Glutamatergic neuron (in vitro differentiated cells): ENCODE data around the gene NLK. TPM values are rescaled to one million over a fixed set of nuclear protein-coding genes. Genes with fewer than 3 reads are reported as not detected.

ENCODE experiments used
- DNase-seq: peaks from one replicate; pipeline ENCODE4 v3.0.0; 2022
- H3K27ac Mint-ChIP-seq: one replicate; pipeline ENCODE4 v1.8.0; 2020; ENCODE audit warnings: mild to moderate bottlenecking, mixed read lengths, inconsistent platforms; ENCODE audit not compliant: unreplicated experiment
- H3K27me3 Mint-ChIP-seq: one replicate; pipeline ENCODE4 v1.8.0; 2020; ENCODE audit warnings: mild to moderate bottlenecking, moderate library complexity, mixed read lengths, inconsistent platforms; ENCODE audit not compliant: unreplicated experiment
- H3K36me3 Mint-ChIP-seq: one replicate; pipeline ENCODE4 v1.8.0; 2020; ENCODE audit warnings: mild to moderate bottlenecking, mixed read lengths, inconsistent platforms; ENCODE audit not compliant: unreplicated experiment
- H3K4me1 Mint-ChIP-seq: one replicate; pipeline ENCODE4 v1.8.0; 2020; ENCODE audit warnings: mild to moderate bottlenecking, low read depth, mixed read lengths, inconsistent platforms; ENCODE audit not compliant: unreplicated experiment
- H3K4me3 Mint-ChIP-seq: one replicate; pipeline ENCODE4 v1.8.0; 2020; ENCODE audit warnings: mild to moderate bottlenecking, mixed read lengths, inconsistent platforms; ENCODE audit not compliant: unreplicated experiment
- H3K9me3 Mint-ChIP-seq: one replicate; pipeline ENCODE4 v1.8.0; 2020; ENCODE audit warnings: mild to moderate bottlenecking, moderate library complexity, mixed read lengths, inconsistent platforms; ENCODE audit not compliant: unreplicated experiment
- CTCF ChIP-seq: fragments of 200-600 bp; sonication (generic); IDR thresholded peaks from one replicate; pipeline ENCODE4 v1.5.0; 2021; ENCODE audit not compliant: partially characterized antibody, unreplicated experiment
- total RNA-seq: library from RNA; stranded (reverse); fragmentation: NEBNext Ultra II Directional; extraction: Animal tissue kit (Norgen Biotek cat#: 25700); gene quantifications from one replicate; pipeline ENCODE4 v1.2.1, GENCODE V29; 2021; ENCODE audit not compliant: unreplicated experiment

NLK gene
- total RNA-seq, 1 donor from 2014 or later = 33.8 TPM

DNA sequence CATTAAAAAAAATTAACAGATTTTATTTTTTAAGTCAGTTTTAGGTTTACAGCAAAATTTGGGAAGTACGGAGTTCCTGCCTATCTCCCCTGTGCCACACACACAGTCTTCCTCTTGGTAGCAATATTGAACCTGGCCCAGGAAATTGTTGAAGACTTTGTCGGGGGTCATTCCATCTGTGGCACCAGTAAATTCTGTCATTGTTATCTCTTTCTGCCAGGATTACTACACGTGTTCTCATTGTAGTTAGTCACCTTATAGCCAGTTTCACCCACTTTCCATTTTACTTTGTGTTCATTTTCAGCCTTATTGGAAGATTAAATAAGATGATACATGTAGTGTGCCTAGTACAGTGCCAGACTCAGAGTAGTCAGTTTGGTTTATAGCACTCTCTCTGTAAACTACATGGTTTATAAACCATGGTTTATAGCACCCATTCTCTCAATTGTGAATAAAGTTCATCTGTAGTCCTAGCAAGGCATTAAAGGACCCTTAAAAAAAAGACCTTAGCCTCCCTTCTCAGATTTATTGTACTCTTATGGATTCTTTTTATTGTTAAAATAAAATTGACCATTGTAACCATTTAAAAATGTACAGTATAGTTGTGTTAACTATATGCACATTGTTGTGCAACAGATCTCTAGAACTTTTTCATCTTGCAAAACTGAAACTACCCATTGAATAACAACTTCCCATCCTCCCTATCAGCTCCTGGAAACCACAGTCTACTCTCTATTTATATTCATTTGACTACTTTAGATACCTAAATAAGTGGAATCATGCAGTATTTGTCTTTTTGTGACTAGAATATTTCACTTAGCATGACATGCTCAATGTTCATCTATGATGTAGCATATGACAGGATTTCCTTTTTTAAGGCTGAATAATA, 36.1 kb downstream of the NLK start:
- no peak for DNase-seq
- peaks cover under 1% of the 10 kb centered on the region for H3K4me1 Mint-ChIP-seq
- H3K27ac Mint-ChIP-seq = no peak overlapping the region
- peaks cover 3% of the 10 kb centered on the region for H3K36me3 Mint-ChIP-seq
- no peak for TF ChIP-seq CTCF
- H3K4me3 Mint-ChIP-seq = no peak overlapping the region
- H3K27me3 Mint-ChIP-seq = peaks cover 2% of the 10 kb centered on the region
- peaks cover 1% of the 10 kb centered on the region for H3K9me3 Mint-ChIP-seq

GRCh38 chr17:28081467-28081866, 39.0 kb downstream of the NLK start:
- Mint-ChIP-seq H3K4me1 (no peaks in the 10 kb centered on the region), H3K36me3 (peaks cover 3% of the 10 kb centered on the region), H3K9me3 (peaks cover 1% of the 10 kb centered on the region), H3K27ac (no peak overlapping the region), H3K27me3 (peaks cover 2% of the 10 kb centered on the region), H3K4me3 (no peak overlapping the region)
- no peak for DNase-seq
- TF ChIP-seq CTCF = no peak

- no peak for DNase-seq
- Mint-ChIP-seq H3K9me3 (peaks cover 1% of the 10 kb centered on the region), H3K36me3 (peaks cover 8% of the 10 kb centered on the region), H3K4me3 (no peak overlapping the region), H3K27me3 (peaks cover 2% of the 10 kb centered on the region), H3K27ac (no peak overlapping the region), H3K4me1 (no peaks in the 10 kb centered on the region)
- TF ChIP-seq CTCF = no peak
Observed at GRCh38 chr17:28085766-28086165, 43.3 kb downstream of the NLK start.

- H3K4me1 Mint-ChIP-seq = peaks cover 1% of the 10 kb centered on the region
- peaks cover 2% of the 10 kb centered on the region for H3K27me3 Mint-ChIP-seq
- peaks cover 8% of the 10 kb centered on the region for H3K36me3 Mint-ChIP-seq
- no peak overlapping the region for H3K27ac Mint-ChIP-seq
- no peak overlapping the region for H3K4me3 Mint-ChIP-seq
- peaks cover 1% of the 10 kb centered on the region for H3K9me3 Mint-ChIP-seq
- DNase-seq = no peak
- TF ChIP-seq CTCF = no peak
Observed at GRCh38 chr17:28086519-28086918, 44.0 kb downstream of the NLK start.

DNA sequence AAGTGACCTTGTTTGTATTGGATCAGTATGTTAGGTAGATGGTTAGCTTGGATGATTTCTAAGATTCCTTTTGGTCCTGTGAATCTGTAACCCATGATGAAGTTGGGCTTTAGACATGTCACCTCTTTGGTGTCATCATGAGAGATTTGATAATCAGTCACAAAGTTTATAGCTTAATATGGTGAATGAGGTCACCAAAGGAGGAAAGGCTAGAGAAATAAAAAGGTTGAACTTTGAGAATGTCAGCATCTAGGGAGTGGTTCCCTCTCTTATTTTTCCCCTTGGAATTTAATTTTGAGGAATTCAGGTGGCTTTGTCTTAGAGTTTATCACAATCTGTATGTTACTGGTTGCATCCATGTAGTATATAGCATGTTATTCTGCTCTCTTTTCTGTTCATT, 45.3 kb downstream of the NLK start:
- Mint-ChIP-seq H3K9me3 (no peaks in the 10 kb centered on the region), H3K27me3 (no peaks in the 10 kb centered on the region), H3K27ac (no peak overlapping the region), H3K4me1 (peaks cover 10% of the 10 kb centered on the region), H3K4me3 (no peak overlapping the region), H3K36me3 (peaks cover 8% of the 10 kb centered on the region)
- DNase-seq = no peak
- no peak for TF ChIP-seq CTCF
